Kidney glomerular epithelial cell (primary cell): Measurements from ENCODE around the gene R3HCC1L.

ENCODE experiments used
- DNase-seq: peaks from one replicate; lab custom pipeline; 2025; lab: John Stamatoyannopoulos, UW

R3HCC1L gene

DNA sequence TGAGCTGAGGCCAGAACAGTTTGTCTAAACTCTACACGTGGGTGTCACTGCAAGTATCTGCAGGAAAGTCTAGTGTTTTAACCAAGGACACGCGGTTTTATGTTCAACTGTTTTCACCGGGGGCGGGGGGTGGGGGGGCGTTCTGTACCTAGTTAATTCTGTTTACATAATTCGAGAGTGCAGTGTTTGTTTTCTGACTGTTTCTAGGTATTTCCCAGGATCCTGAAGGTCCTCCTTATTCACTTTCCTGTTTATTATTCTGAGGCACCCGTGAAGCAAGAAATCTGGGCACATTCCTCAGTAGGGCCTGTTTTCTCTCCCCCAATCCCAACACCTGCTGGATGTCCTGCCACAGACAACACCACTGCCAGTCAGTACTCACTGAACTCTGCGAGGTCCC, 125.9 kb downstream of the R3HCC1L start:
- DNase-seq, result no peak

DNA sequence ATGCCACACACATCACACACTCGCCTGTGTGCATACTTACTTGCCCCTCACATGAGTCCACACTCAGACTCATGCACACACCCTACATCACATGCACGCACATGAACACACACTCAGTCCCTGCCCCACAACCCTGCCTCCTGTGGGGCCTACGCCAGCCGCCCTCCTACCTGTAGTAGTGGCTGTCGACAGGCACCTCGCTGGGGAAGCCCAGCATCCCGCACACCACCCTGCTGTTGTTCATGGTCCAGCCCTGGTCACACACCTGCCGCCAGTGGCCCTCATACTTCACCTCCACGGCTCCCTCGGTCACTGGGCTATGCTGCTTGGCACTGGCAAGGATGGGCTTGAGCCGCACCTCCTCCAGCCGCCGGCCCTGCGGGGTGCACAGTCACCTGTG, 126.3 kb downstream of the R3HCC1L start:
- DNase-seq, result no peak

DNA sequence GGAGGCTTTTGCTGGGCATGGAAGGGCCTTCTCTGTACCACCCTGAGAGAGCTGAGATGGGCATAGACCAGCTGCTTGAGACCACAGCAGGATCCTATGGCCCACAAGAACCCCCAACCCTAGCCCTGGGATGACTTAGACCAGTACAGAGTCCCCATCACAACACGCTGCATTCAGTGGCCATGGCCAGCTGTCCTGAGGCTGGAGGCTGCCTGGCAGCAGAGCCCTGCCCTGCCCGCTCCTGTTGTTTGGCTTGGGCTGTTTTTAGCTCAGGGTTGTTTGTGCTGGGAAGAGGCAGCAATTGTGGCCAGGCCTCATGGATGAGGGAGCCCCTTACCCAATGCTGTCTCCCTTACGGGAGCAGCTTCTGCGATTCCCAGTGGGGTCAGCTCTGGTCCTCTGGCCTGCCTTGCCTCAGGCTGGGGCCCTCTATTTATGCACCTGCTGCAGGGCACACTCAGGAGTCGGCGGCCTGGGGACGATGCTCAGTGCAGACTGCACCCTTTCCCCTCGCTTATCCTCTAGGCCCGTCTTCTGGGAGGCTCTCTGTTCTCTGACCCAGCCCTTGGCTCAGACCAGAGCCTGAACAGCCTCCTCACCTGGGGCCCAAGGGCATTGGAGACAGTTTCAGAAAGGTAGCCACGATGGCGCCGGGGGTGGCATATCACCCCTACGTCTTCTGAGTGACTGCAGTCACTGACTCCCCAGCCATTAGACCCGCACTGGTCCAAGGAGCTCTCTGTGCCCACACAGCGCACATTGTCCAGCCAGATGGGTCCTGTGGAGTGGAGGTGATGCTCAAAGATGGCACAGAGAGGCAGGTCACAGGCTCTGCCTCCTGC, 127.2 kb downstream of the R3HCC1L start:
- no peak for DNase-seq

GRCh38 chr10:98262571-98262970, 128.1 kb downstream of the R3HCC1L start:
- DNase-seq, result no peak

GRCh38 chr10:98263088-98263487, 128.6 kb downstream of the R3HCC1L start:
- DNase-seq, result no peak

- DNase-seq, result no peak
Observed at GRCh38 chr10:98264378-98265065, 130.1 kb downstream of the R3HCC1L start.

DNA sequence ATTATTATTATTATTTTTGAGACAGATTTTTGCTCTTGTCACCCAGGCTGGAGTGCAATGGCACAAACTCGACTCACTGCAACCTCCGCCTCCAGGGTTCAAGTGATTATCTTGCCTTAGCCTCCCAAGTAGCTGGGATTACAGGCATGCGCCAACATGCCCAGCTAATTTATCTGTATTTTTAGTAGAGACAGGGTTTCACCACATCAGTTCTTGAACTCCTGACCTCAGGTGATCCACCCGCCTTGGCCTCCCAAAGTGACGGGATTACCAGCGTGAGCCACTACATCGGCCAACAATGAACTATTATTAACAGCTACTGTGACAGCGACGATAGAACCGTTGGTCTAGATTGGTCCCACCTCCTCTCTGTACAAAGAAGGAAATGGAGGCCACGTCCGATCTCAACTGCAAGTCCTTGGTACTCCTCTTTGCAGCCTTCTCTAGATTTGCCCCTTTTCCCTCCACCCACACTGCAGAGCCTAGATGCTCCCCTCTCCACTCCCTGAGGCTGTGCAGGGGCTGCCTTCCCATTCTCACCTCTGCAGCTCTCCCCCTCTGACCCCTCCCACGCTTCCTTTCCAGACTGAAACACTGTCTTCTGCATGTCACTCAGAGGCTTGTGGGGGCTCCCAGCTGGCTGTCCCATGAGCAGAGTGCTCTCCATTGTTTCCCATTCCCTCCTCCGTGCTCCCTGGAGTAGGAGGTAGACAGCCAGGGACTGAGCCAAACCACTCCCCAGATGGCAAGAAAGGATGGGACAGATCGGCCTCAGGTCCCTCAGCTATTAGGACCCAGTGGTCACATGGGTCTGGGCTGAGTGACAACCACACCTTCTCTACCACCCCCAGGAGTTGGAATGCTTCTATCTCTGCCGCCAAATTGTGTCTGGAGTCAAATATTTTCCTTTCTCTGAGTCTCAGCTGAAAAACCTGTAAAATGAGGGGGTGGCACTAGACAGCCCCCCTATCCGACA, 131.2 kb downstream of the R3HCC1L start:
- DNase-seq, result no peak

GRCh38 chr10:98266647-98267046, 132.2 kb downstream of the R3HCC1L start:
- DNase-seq, result no peak

- no peak for DNase-seq
Observed at GRCh38 chr10:98267069-98267893, 132.8 kb downstream of the R3HCC1L start.

GRCh38 chr10:98267894-98268693, 133.6 kb downstream of the R3HCC1L start, which contains the start of gene LOXL4:
Gene LOXL4 (minus strand): TSS chr10:98268194. CDS start chr10:98263019, 5,175 bp downstream.
- DNase-seq, result no peak

GRCh38 chr10:98268694-98269431, 134.4 kb downstream of the R3HCC1L start:
- DNase-seq, result no peak

DNA sequence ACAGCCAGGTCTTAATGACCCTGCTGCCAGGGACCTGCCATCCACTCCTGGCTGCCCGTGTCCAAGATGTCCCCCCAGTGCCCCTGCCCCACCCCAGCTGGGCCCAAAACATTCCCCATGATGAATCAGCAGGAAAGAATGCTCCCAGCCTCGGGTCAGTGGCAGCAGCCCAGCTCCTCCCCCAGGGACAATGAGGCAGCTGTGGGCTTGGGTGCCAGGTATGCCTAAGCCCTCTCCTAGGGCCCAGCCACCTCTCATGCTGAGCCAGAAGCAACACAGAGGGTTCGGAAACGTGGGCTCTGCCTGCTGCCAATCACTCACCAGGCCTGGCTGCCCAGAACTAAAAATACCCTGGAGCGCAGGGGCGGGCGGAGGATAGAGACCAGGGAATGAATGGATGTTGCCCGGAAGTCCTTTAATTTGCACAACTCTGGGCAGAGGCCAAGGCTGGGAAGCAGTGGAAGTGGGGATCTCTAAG, 135.0 kb downstream of the R3HCC1L start:
- peak; percentile 90 for DNase-seq

DNA sequence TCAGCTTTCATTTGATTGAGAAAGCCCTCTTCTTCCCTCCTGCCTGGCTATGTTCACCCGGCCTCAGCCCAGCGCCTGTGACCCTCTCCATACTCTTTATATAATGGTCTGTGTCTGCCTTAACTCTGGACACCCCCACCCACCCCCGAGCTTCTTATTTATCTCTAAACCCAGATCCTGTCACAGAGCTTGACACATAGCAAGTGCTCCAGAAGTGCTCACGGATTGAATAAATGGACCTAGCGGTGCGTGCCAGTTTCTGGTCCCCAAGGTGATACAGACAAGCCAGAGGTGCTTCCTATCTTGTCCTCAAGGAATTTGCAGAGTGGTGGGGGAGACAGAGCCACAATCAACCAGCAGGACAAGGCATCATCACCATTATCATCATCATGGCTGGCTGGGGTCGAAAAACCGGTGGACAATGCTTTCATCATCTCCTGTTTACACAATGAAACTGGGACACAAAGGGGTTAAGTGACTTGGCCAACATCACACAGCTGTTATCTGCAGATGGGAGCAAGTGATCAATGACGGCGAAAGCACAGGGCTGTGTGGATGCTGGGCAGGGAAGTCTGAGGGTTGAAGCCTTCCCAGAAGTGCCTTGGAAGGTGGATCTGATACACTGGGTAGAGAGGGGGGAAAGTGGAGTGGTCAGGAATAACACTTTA, 135.8 kb downstream of the R3HCC1L start:
- no peak for DNase-seq

- no peak for DNase-seq
Observed at GRCh38 chr10:98270786-98271185, 136.3 kb downstream of the R3HCC1L start.

GRCh38 chr10:98272245-98272644, 137.8 kb downstream of the R3HCC1L start:
- DNase-seq, result no peak

DNA sequence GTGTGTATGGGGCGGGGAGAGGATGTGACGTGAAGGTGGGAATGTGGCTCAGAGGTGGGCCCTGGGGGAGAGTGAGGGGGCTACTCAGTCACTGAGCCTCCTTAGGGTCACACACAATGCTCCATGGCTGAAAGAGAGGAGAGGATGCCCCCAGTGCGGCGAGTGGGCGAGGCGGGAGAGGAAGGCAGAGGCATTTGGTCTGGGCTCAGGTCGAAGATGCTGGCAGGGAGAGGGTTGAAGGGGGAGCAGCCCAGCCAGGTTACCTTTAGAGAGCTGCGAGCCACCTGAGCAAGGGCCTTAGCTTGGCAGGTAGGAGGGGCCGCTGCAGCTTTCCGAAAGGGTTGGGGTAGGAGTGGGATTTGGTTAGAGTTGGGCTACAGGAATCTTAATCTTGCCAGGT, 138.2 kb downstream of the R3HCC1L start:
- no peak for DNase-seq

DNA sequence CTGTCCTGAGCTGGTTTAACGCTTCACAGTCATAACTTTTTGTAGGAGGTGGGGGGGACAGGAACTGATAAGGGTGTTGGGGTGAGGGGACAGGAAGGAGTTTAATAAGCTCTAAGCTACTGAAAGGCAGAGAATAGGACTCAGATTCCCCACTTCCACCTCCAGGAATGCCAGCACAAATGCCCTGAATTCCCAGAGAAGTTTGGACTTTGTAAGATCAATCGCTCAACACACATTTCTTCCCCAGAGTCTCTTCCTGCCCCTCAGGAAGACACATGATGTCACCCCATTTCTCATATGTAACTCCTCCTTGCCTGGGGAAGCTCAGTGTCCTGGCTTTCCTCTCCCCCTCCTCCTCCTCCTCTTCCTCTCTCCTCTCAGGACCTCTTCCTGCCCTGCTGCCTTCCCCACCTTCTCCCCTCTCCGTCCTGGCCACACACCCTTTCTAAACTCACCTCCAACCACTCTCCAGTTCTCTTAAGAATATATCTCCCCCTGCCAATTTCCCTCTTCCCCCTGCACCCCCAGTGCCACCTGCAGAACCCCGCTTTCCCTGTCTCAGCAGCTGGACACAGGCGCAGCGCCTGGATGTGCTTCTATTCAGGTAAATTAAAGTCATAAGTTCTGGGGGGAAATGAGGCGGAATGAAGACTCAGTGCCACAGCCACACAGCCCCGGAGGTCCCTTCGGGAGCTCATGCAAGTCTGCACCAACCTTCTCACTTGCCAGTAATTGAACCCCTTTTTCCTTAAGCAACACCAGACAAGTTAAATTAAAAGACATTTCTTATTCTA, 138.8 kb downstream of the R3HCC1L start:
- DNase-seq, result no peak

DNA sequence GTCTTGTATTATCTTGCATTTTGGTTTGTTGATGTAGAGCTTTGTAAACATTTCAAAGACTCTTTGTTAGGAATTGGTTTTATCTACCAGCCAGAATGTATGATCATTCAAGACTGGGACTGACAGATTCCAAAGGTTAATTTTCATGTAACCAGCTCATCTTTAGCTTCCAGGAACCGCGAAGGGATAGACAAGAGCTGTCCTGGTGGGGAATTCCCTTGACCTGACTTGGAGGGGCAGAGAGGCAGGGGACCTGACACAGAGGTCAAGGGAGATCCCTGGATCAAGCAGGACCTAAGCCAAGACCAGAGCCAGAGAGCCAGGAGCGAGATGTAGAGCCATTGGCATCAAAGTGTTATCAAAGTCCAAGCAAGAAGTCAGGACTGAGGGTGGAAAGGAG, 140.1 kb downstream of the R3HCC1L start:
- no peak for DNase-seq
